ENCODE measurements around the gene ZNF683.

- TF ChIP-seq POLR2A (IDR thresholded peaks at IDR 0.05) (no peak), CTCF (IDR thresholded peaks at IDR 0.05) (no peak)
Observed at GRCh38 chr1:26350701-26351589, 21.6 kb downstream of the ZNF683 start.
